ENCODE measurements around the gene CYP2D6. TPM values are rescaled to one million over a fixed set of nuclear protein-coding genes. Genes with fewer than 3 reads are reported as not detected.
A peak's percentile ranks its signal among the peaks of the same experiment; 100 is the strongest.

CYP2D6 gene
- total RNA-seq, 2 experiments from 2014 or later, result 1.5 to 2.0 TPM

- ATAC-seq (no peak), DNase-seq (no peak)
- TF ChIP-seq CTCF (IDR thresholded peaks at IDR 0.05), result no peak
- Mint-ChIP-seq H3K9me3 (no peaks in the 10 kb centered on the region), H3K36me3 (ENCODE audit: low read depth) (peaks cover 6% of the 10 kb centered on the region), H3K27me3 (no peaks in the 10 kb centered on the region), H3K4me3 (no peak overlapping the region), H3K27ac (no peak overlapping the region), H3K4me1 (ENCODE audit: low read depth) (no peaks in the 10 kb centered on the region)
- POLR2A ChIA-PET, result no interaction called here
- intact Hi-C loops (cut with micrococcal nuclease), result no loop called here
- CTCF ChIA-PET, result interaction anchor here (1.5 to 1.8 kb wide), 2 partner anchors 273 to 280 kb away, joined by 3 to 4 read pairs; no protein-coding TSS in a partner anchor
Observed at GRCh38 chr22:42164901-42165300, 34.3 kb upstream of the CYP2D6 start.

GRCh38 chr22:42163515-42163914 is 32.9 kb upstream of the CYP2D6 start:
- no peak overlapping the region for H3K27ac Mint-ChIP-seq
- H3K4me1 Mint-ChIP-seq (ENCODE audit: low read depth), result no peaks in the 10 kb centered on the region
- no peak for TF ChIP-seq CTCF (IDR thresholded peaks at IDR 0.05)
- no peak overlapping the region for H3K4me3 Mint-ChIP-seq
- CTCF ChIA-PET, result interaction anchor here (0.6 kb wide), 1 partner anchor 358 kb away, joined by 3 read pairs; no protein-coding TSS in a partner anchor
- DNase-seq (no peak), ATAC-seq (no peak)
- H3K9me3 Mint-ChIP-seq, result no peaks in the 10 kb centered on the region
- peaks cover 3% of the 10 kb centered on the region for H3K36me3 Mint-ChIP-seq (ENCODE audit: low read depth)
- POLR2A ChIA-PET, result interaction anchor here (0.8 kb wide), 1 partner anchor 114 kb away, joined by 3 read pairs; no protein-coding TSS in a partner anchor
- no peaks in the 10 kb centered on the region for H3K27me3 Mint-ChIP-seq
- intact Hi-C loops (cut with micrococcal nuclease), result no loop called here

- no peak for ATAC-seq
- ChIA-PET CTCF (interaction anchor here (0.6 kb wide), 2 partner anchors 282 to 358 kb away, joined by 3 read pairs; no protein-coding TSS in a partner anchor), POLR2A (interaction anchor here (0.6 to 0.8 kb wide), 2 partner anchors 115 to 296 kb away, joined by 3 read pairs; no protein-coding TSS in a partner anchor)
- H3K36me3 Mint-ChIP-seq (ENCODE audit: low read depth), result peaks cover 3% of the 10 kb centered on the region
- H3K9me3 Mint-ChIP-seq, result no peaks in the 10 kb centered on the region
- intact Hi-C loops (cut with micrococcal nuclease), result no loop called here
- DNase-seq, result no peak
- no peaks in the 10 kb centered on the region for H3K4me1 Mint-ChIP-seq (ENCODE audit: low read depth)
- H3K4me3 Mint-ChIP-seq, result no peak overlapping the region
- no peak for TF ChIP-seq CTCF (IDR thresholded peaks at IDR 0.05)
- no peak overlapping the region for H3K27ac Mint-ChIP-seq
- no peaks in the 10 kb centered on the region for H3K27me3 Mint-ChIP-seq
Observed at GRCh38 chr22:42162728-42163489, 32.3 kb upstream of the CYP2D6 start.

GRCh38 chr22:42160830-42161696 is 30.5 kb upstream of the CYP2D6 start:
- CTCF ChIA-PET, result no interaction called here

More at GRCh38 chr22:42160830-42161696, 30.5 kb upstream of the CYP2D6 start:
- Mint-ChIP-seq H3K9me3 (no peaks in the 10 kb centered on the region), H3K27ac (peak overlapping the region; percentile 30), H3K4me1 (ENCODE audit: low read depth) (no peaks in the 10 kb centered on the region), H3K36me3 (ENCODE audit: low read depth) (peaks cover 2% of the 10 kb centered on the region), H3K4me3 (no peak overlapping the region), H3K27me3 (no peaks in the 10 kb centered on the region)
- no peak for ATAC-seq
- intact Hi-C loops (cut with micrococcal nuclease), result no loop called here
- no peak for TF ChIP-seq CTCF (IDR thresholded peaks at IDR 0.05)
- POLR2A ChIA-PET, result no interaction called here
- no peak for DNase-seq

Measured in activated CD8-positive, alpha-beta T cell treated with anti-CD3 and anti-CD28 coated beads for 36 hours (primary cell).